HG03520 (cell line): Measurements from ENCODE around the gene SERPINB12.

Experiments
- ATAC-seq: cut with Tn5 transposase; IDR thresholded peaks from one replicate; pipeline ENCODE4 v1.9.1; 2021; ENCODE audit warnings: mild to moderate bottlenecking, moderate library complexity; ENCODE audit not compliant: unreplicated experiment

SERPINB12 gene

GRCh38 chr18:63550068-63550467 lies 7.9 kb downstream of the SERPINB12 start:
- no peak for ATAC-seq

DNA sequence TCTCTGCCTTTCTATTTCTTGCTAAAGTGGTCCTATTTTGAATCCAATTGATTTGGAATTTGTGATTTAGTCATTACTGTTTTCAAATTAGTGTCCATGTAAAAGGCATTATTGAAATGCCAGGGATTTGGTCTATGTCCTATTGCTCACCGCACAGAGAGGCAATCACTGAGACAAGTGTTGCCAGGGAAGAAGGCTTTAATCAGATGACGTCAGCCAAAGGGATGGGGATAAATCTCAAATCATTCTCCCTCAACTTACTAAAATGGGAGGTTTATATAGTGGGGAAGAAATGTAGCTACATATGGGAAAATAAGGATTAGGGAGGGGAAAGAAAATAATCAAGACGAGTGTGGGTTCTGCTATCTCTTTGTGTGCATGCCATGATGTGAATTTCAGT lies 9.6 kb downstream of the SERPINB12 start:
- no peak for ATAC-seq

DNA sequence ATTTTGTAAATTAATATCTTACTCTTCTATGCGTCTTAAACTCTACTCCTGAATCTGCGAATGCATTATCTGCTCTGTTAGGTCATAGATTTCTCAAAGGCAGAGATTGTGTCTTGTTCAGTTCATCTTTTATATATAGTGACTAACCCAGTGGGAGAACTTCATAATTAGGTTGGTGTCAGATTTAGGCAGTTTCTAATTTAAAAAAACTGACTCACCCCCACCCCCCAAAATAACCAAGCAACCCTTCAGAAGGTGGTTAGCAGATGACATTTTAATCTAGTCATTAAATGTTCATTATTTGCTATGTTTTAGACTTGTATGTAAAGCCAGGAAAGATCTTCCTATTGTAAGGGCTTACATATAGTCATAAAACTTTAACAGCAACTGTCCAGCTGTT lies 10.4 kb downstream of the SERPINB12 start:
- no peak for ATAC-seq

DNA sequence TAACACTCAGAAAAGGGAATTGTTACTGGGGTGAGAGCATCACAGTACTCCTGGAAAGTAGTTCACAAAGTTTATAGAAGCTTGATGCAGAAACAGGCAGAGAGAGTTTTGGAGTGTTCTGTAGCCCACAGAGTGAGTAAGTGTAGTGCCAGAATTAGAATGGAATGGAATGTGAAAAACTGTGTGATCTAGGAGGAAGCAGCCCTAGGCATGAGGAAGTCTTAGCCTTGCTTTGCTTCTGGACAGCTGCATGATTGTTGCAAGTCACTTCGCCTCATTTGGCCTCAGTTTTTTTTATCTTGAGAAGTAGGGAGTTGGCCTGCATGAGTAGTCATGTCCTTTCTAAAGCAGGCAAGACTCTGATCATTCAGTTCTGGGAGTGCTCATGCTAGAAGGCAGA lies 10.9 kb downstream of the SERPINB12 start:
- no peak for ATAC-seq

DNA sequence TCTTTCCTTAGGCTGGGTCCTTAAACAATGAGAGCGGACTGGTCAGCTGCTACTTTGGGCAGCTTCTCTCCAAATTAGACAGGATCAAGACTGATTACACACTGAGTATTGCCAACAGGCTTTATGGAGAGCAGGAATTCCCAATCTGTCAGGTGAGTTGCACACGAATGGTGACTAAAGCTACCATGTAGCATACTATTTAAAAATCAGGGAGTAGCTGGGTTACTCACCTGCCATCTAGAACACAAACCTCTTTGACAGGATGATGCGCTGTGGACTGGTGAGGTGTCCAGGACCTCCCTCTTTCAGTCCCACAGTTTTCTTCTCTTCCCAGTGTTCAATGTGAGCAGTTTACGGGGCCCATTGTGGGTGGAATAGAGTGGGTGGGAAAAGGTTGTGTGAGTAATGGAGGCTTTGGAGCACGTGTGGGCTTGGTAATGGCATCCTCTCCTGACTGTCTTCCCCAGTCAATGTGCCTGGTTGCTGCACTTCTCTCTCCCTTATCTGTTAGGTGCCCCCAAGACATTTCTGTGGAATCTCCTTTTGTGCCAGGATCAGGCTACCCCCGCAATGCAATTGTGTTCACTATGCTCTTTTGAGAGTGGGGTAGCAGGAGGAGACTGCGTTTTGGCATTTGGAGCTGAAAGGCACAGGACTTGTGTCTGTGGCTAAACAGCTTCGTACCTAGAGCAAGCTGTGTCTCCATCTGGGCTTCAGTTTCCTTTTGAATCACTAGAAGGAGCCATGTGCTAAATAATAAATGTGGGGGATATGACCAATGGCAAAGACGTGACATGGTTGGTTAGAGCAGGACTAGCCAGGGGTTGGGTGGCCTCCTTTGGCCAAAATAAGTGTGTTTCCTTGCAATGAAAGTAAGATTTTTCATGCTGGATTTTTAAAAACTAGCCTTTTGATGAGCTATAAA lies 17.7 kb downstream of the SERPINB12 start:
- peak; percentile 37 for ATAC-seq

DNA sequence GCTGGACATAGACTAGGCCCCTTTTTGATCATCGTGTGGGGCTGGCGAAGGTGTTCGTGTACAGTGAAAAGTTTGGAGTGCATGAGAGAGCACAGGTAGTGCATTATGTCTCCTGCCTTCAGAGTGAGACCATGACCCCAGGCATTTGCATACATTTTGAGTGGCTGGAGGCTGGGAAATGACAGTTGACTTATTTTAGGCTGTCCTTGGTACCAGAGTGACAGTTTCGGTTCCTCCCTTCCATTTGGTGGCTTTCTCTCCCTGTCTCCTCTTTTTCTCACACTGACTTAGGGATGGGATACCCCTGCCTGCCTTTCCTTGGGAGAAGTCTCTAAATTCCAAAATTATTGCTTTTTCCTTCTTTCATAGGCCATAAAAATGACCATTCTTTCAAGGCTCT lies 20.1 kb downstream of the SERPINB12 start:
- peak; percentile 82 for ATAC-seq

- ATAC-seq, result no peak
Measured at GRCh38 chr18:63564021-63564420, 21.9 kb downstream of the SERPINB12 start.

DNA sequence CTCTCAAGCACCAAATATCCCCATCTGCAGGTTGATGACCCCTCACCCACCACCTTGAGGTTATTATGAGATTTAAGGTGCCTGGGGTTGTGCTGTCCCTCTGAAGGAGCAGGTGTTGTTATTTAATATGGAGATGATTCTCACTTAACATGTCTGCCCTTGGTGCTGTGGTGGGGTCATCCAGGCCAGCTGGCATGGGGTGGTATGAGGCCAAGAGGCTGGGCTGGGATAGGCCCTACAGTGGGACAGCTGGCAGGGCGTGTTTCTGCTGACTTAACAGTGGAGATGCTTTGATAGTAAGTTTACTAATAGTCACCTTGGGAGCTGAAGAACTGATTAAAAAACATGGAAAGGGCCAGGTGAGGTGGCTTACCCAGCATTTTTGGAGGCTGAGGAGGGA lies 22.4 kb downstream of the SERPINB12 start:
- no peak for ATAC-seq

DNA sequence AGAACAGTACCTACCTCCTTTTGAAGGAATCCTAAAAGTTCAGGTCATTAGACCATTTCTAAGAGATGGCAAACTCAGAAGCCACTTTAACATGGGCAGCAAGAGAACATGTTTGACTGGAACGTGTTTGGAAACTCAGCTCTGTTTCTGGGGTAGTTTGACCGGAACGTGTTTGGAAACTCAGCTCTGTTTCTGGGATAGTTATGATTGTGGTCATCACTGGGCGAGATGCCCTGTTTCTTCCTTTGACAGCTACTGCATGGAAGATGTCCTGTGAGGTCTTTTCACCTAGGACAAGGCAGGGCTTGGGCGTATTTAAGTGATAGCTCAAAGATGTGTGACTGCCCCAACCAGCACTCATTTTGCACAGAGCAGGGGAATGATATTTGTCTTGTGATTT lies 25.1 kb downstream of the SERPINB12 start:
- ATAC-seq, result no peak

DNA sequence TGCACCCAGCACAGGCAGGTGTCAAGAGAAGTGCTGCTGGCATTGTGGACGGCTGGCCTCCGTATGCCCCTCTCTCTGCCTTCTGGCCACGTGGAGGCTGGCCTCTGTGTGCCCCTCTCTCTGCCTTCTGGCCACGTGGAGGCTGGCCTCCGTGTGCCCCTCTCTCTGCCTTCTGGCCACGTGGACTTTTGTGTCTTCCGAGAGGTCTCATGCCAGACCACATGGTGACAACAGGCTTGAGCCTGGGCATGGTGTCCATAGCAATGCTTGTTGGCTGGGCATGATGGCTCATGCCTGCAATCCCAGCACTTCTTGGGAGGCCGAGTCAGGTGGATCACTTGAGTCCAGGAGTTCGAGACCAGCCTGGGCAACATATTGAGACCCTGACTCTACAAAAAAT lies 25.7 kb downstream of the SERPINB12 start:
- no peak for ATAC-seq

- no peak for ATAC-seq
Measured at GRCh38 chr18:63570721-63571120, 28.6 kb downstream of the SERPINB12 start.

- no peak for ATAC-seq
Measured at GRCh38 chr18:63575681-63576080, 33.5 kb downstream of the SERPINB12 start.

DNA sequence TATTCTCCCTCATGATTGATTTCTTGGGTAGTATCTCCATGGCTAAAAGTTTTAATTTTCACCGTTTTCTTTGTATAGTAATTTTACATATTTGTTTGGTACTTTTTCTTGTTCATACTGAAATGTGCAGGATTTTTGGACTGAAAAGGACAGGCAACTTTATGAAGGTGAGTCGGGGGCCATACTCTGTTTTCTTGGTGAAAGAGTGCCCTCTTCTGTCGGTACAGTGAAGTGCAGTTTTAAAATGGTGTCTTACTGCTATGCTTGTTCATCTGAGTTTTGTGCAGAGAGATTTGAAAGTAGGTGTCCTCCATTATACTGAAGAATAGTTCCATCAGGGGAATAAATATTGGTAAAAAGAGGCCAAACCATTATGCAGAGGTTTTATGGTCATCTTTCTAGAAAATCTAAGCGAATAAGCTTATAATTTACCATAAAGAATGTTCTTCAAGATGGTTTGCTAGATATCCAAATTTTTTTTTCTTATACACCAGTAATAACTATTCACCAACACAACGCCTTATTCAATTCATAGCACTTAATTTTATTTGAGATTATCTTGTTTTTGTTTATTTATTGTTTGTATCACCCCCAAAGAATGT lies 36.3 kb downstream of the SERPINB12 start:
- ATAC-seq, result no peak

- ATAC-seq, result no peak
Measured at GRCh38 chr18:63579616-63580015, 37.4 kb downstream of the SERPINB12 start.

- ATAC-seq, result no peak
Measured at GRCh38 chr18:63585988-63586387, 43.8 kb downstream of the SERPINB12 start.

- ATAC-seq, result no peak
Measured at GRCh38 chr18:63586431-63586830, 44.3 kb downstream of the SERPINB12 start.

DNA sequence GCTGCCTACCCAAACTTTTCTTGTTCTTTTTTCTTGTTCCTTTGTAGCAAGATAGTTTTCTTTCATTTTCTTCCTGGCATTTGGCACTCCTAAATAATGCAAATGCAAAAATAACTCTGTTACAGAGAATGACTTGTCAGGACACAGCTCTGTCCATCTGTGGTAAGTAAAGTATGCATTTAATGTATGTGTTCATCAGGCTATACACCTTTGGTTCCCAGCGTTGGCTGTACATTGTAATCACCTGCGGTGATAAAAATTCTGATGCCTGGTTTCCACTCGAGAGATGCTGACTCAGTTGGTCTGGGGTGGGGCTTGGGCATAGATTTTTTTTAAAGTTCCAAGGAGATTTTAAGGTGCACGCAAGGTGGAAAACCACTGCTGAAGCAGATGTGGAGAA lies 44.8 kb downstream of the SERPINB12 start, which contains the start of gene SERPINB13:
TSS of gene SERPINB13 (plus strand) at position 378 of the 400 bp plus-strand sequence. CDS start 1,325 bp downstream, outside the sequence.
- no peak for ATAC-seq

GRCh38 chr18:63588909-63589308 lies 46.7 kb downstream of the SERPINB12 start:
- ATAC-seq, result no peak

- ATAC-seq, result no peak
Measured at GRCh38 chr18:63590373-63590772, 48.2 kb downstream of the SERPINB12 start.

DNA sequence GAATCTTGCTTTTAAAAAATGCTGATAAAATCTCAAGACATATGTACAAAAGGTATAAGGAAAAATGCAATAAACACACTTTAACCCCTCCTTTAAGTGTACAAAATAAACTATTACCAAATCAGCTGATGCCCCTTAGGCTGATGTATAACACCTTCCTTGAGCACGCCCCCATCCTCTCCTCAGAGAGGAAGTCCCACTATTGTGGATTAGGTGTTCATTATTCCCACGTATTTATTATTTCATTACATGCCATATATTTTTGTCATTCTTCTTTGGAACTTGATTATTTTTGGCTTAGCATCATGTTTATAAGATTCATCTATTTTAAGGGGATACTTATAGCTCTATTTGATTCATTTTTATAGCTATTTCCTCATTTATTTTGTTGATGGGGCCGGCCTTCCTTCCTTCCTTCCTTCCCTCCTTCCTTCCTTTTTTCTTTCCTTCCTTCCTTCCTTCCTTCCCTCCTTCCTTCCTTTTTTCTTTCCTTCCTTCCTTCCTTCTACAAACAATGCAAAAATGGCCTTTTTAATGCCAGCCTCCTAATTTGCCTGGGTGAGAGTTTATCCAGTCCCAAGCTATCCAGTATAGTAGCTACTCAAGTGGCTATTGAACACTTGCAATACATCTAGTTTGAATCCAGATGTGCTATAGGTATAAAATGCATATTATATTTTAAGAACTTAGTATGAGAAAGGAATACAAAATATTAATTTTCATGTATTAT lies 49.0 kb downstream of the SERPINB12 start:
- ATAC-seq, result no peak

- ATAC-seq, result no peak
Measured at GRCh38 chr18:63591725-63592124, 49.6 kb downstream of the SERPINB12 start.

GRCh38 chr18:63592471-63592870 lies 50.3 kb downstream of the SERPINB12 start:
- ATAC-seq, result no peak
